HG03196 (cell line): ENCODE measurements around the gene CLIP4.
"Not testable (repeated sequence)": the region's sequence is repeated elsewhere in the genome, so short reads cannot be mapped to it uniquely, and the experiment has no call there.

Source experiments
- ATAC-seq: cut with Tn5 transposase; IDR thresholded peaks from one replicate; pipeline ENCODE4 v1.9.1; 2021; ENCODE audit not compliant: unreplicated experiment

The CLIP4 gene, protein sequence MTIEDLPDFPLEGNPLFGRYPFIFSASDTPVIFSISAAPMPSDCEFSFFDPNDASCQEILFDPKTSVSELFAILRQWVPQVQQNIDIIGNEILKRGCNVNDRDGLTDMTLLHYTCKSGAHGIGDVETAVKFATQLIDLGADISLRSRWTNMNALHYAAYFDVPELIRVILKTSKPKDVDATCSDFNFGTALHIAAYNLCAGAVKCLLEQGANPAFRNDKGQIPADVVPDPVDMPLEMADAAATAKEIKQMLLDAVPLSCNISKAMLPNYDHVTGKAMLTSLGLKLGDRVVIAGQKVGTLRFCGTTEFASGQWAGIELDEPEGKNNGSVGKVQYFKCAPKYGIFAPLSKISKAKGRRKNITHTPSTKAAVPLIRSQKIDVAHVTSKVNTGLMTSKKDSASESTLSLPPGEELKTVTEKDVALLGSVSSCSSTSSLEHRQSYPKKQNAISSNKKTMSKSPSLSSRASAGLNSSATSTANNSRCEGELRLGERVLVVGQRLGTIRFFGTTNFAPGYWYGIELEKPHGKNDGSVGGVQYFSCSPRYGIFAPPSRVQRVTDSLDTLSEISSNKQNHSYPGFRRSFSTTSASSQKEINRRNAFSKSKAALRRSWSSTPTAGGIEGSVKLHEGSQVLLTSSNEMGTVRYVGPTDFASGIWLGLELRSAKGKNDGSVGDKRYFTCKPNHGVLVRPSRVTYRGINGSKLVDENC

DNA sequence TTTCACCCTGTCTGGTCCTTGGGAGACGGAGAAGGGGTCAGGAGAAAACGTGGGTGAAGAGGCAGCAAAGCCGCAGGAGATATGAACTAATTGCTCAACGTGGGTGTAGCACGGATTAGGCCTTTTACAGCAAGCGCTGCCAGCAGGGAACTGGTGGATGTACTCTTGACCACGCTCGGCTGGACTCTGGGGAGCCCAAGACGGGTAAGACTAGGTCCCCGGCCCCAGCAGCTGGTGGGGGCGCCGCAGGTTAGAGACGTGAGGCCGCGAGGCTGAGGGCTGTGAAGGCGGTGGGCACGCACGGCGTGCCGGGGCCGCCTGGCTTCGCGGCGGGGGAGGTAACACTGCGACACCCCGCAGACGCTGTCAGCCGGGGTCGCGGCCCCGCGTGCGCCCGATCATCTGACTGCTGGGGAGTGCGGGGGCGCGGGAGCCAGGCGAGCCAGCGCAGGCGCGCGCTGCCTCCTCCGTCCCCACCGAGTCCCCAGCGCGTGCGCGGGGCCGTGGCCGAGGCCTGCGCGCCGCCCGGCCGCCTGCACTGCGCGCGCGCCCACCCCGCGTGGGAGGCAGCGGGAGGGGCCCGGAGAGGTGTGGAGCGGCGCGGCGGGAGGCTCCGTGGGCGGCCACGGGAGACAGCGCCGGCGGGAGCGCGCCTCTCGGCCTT is at the start of gene CLIP4:
Gene CLIP4, plus strand, starts transcription at position 470 of the 664 bp plus-strand sequence. CDS start 5,974 bp downstream, outside the sequence.
- ATAC-seq, result no peak

DNA sequence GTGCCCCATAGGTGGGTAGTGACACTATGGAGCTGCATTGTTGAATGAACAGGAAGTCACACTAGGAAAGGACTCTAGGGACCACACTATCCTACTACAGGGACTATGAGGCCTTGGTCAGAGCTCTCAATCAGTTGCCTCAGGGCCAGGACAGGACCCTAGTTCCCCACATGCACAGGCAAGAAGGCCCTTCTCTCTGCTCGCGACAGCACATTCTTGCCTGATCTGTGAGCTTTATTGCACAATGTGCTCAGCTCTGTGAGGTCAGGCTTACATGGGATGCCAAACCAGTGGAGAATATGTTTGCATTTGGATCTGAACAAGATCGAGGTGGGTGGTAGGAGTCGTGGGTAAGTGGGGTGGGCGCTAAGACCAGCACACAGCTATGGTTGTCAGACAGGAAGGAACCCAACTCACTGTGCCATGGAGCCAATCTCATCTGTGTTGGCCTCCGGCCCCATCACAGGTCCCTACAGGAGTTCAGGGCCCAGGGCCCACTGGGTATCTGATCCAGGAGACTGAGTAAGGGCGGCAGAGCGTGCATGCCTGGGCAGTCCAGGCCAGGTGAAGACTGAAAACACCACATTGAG is 48.8 kb upstream of the CLIP4 start:
- ATAC-seq, result no peak

GRCh38 chr2:29066997-29067605 is 48.1 kb upstream of the CLIP4 start:
- no peak for ATAC-seq

DNA sequence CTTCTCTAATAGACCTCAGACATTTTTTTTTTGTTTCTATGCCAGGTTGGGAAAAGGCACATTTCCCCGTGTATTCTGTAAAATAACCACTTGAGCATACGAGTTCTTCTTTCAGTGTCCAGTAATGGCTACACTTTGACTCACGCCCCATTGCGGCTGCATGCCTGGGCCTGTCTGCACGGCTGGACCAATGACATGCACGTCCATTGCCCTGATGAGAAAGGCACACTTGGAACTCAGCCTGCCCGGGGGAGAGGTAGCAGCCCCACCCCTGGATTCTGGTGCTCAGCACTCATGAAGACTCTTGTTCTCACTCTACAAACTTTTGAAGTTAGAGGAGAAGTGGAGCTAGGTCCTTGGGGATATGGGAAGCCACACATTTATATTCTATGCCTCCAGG is 46.7 kb upstream of the CLIP4 start:
- no peak for ATAC-seq

GRCh38 chr2:29070526-29070925 is 44.7 kb upstream of the CLIP4 start:
- no peak for ATAC-seq

GRCh38 chr2:29071032-29071975 is 43.9 kb upstream of the CLIP4 start:
- no peak for ATAC-seq

GRCh38 chr2:29072251-29072650 is 43.0 kb upstream of the CLIP4 start:
- ATAC-seq, result no peak

GRCh38 chr2:29072971-29073725 is 42.1 kb upstream of the CLIP4 start:
- ATAC-seq, result no peak

- ATAC-seq, result no peak
Measured at GRCh38 chr2:29073933-29074332, 41.3 kb upstream of the CLIP4 start.

DNA sequence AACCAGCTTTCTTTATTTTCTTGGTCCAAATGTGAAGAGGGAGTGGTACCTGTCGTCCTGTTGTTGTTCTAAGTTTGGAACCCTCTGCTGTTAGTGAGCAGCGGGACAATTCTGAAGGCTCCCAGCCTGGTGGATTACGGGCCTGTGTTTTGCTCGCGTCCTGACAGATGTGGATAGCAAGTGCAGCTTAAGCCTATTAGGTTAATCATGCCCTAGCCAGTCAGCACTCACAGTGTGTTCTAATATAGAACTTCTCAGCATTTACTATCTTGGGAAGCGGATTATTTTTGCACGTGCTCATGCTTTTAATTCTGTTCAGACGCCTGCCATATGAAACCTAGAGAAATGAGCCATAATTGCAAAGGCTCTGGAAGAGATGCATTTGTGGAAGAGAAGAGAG is 40.8 kb upstream of the CLIP4 start, which contains the start of gene PCARE:
Gene PCARE, minus strand, starts transcription at position 113 of the 400 bp plus-strand sequence. CDS start 262 bp downstream, outside the sequence.
- ATAC-seq, result no peak

DNA sequence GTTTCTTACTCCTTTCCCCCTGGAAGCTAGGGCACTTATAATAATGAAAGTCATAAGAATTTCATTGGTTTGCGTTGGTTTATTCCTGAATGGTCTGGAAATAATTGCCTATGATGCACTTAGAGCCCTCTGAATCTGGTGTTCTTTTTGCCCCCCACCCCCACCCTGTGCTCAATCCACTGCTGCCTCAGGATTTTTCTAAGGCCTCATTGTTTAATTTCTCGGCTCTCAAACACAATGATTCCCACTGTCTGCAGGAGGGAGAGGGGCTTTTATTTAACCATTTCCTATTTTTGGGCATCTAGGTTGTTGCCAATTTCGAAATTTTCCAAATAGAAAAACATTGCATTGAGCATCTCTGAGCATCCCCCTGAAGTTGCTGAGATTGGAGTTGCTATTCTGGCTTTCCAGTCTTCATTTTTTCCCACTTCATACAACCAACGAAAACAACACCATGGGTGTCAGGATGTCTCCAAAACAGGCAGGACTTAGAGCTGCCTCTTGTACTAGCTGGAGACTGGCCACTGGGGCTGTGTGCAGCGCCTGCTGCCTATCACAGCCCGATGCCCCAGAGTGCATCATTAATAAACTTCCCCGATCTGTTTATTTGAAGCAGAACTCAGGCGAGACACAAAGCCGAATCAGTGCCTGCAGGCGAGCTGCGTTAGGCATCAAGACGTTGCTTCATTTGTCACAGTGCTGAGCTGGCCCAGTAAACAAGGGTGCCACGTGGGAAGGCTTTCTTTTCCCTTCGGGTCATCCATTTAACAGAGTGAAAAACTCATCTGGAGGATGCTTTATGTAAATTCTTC is 39.1 kb upstream of the CLIP4 start:
- ATAC-seq, result no peak

DNA sequence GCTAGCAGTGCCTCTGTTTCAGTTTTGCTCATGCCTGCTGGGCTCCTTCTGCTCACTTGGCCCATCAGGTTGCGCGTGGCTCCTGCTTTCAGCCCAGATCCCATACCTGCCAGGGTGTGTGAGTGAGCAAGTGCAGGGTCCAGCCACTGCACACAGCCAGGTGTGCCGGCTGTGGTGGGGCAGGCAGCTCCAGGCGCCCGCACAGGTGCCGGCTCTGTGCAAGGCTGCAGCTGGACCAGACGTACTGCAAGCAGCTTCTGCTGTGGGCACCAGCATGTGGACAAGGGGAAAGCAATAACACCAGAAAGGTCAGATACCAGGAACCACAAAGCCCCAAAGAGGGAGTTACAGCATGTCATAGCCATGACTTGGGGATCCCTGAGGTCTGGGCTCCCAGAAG is 35.3 kb upstream of the CLIP4 start:
- no peak for ATAC-seq

GRCh38 chr2:29080886-29081743 is 34.1 kb upstream of the CLIP4 start:
- no peak for ATAC-seq

DNA sequence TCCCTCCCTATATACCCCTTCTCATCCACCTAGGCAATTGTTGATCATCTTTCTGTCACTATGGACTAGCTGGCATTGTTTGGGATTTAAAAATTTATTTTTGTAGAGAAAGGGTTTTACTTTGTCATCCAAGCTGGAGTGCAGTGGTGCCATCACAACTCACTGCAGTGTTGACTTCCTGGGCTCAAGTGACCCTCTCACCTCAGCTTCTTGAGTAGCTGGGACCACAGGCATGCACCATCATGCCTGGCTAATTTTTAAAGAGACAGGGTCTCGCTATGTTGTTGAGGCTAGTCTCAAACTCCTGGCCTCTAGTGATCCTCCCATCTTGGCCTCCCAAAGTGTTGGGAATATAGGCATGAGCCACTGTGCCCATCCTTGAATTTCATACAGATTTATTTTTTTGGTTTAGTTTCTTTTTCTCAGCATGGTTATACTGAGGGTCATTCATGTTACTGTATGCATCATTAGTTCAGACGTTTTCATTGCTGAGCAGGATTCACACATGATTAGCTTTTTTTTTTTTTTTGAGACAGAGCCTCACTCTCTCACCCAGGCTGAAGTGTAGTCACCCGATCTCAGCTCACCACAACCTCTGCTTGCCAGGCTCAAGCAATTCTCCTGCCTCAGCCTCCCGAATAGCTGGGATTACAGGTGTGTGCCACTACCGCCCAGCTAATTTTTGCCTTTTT is 32.3 kb upstream of the CLIP4 start:
- ATAC-seq, result no peak

DNA sequence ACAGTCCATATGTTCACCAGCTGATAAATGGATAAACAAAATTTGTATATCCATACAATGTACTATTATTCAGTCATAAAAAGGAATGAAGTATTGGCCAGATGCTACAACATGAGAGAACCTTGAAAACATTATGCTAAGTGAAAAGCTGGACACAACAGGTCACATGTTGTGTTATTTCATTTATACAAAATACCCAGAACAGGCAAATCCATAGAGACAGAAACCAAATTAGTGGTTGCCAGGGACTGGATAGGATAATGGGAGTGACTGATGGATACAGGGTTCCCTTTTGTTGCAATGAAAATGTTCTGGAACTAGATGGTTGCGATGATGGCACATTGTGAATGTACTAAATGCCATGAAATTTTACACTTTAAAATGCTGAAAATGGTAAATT is 30.7 kb upstream of the CLIP4 start:
- no peak for ATAC-seq

DNA sequence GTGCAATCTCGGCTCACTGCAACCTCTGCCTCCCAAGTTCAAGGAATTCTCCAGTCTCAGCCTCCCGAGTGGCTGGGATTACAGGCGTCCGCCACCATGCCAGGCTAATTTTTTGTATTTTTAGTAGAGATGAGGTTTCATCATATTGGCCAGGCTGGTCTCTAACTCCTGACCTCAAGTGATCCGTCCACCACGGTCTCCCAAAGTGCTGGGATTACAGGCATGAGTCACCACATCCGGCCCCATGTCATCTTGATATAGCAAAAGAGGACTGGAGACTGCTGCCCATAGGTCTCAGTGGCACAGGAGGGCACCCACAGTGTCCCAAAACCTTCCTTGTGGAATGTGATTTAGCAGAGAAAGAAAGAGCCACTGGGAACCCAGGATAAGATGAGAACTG is 24.9 kb upstream of the CLIP4 start:
- not testable (repeated sequence) for ATAC-seq

DNA sequence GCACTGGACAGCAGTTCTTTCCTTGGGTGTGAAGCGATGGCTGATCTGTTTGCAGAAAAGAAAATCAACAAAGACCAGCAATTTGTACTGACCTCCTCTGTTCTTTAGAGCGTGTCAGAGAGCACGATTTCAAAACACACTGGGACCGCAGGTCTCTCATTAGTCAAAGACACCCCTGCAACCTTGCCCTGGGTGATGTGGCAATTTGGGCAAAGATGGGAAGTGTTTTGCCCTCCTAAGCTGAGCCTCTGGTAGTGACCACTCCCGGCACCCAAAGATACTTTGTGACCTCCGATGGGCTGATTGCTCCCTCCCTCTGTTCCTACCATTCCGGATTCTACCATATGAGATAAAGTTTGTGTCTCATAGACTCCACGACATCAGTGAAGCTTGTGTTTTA is 18.2 kb upstream of the CLIP4 start:
- ATAC-seq, result no peak
